GM12878 (cell line): Measurements from ENCODE around the gene LGALS3BP. TPM values are rescaled to one million over a fixed set of nuclear protein-coding genes. Genes with fewer than 3 reads are reported as not detected.

Experiments
- ATAC-seq: fragments of 200-7000 bp; cut with Tn5 transposase; 3 replicates; pipeline ENCODE4 v1.9.1; 2020; ENCODE audit warnings: mild to moderate bottlenecking, moderate library complexity
- BruUV-seq: library from RNA; stranded (reverse); fragments of 400-500 nt; replicated peaks from 2 replicates; lab custom pipeline; 2021; lab: Mats Ljungman, UMichigan
- CTCF ChIA-PET: fragments of 300-600 bp; sonication (Branson Sonifier 250); formaldehyde crosslinking; extraction: SDS; loops from one replicate; lab custom pipeline; 2021; ENCODE audit warnings: inconsistent platforms; lab: Yijun Ruan, JAX
- POLR2A ChIA-PET: fragments of 350-600 bp; formaldehyde crosslinking; extraction: SDS; loops from one replicate; lab custom pipeline; 2021; ENCODE audit warnings: inconsistent platforms; lab: Charles Lee
- RAD21 ChIA-PET: fragments of 300-600 bp; sonication (Branson Sonifier 250); formaldehyde crosslinking; loops from one replicate; lab custom pipeline; 2023; ENCODE audit warnings: antibody characterized with exemption; ENCODE audit not compliant: unreplicated experiment; lab: Charles Lee
- SMC1A ChIA-PET: fragments of 300-600 bp; sonication (Branson Sonifier 250); formaldehyde crosslinking; loops from one replicate; lab custom pipeline; 2023; ENCODE audit not compliant: unreplicated experiment, uncharacterized antibody; lab: Charles Lee
- DNase-seq: peaks from one replicate; pipeline ENCODE4 v3.0.0-alpha.2; 2011; ENCODE audit warnings: low read depth, low spot score
- FAIRE-seq: peaks from 3 replicates; lab custom pipeline; 2011; peaks lifted over from hg19 to GRCh38; lab: Jason Lieb, UNC
- H2AFZ ChIP-seq: 2 replicates; pipeline ENCODE4 v1.6.0; 2011; ENCODE audit warnings: low read depth, low read length, control low read depth; ENCODE audit not compliant: control insufficient read depth
- H3K27ac ChIP-seq: 2 replicates; pipeline ENCODE4 v1.5.1; 2011; ENCODE audit warnings: control low read depth; ENCODE audit not compliant: control insufficient read depth, insufficient read depth
- H3K27me3 ChIP-seq, 2 experiments: replicated peaks in 1 of 2; 2 replicates each; pipeline versions ENCODE4 v1.6.0 to v1.6.1; 2011; ENCODE audit warnings: low read length in 1 of 2; ENCODE audit not compliant: control insufficient read depth in 2 of 2, insufficient read depth in 2 of 2
- H3K36me3 ChIP-seq, 2 experiments: 2 replicates each; pipeline ENCODE4 v1.5.1; 2011; ENCODE audit warnings: low read length in 1 of 2; ENCODE audit not compliant: control insufficient read depth in 2 of 2, insufficient read depth in 2 of 2
- H3K4me1 ChIP-seq: 2 replicates; pipeline ENCODE4 v1.6.1; 2011; ENCODE audit warnings: mild to moderate bottlenecking, low read length, moderate library complexity, mixed read lengths; ENCODE audit not compliant: control insufficient read depth, insufficient read depth
- H3K4me2 ChIP-seq: 2 replicates; pipeline ENCODE4 v1.6.0; 2011; ENCODE audit warnings: control low read depth; ENCODE audit not compliant: control insufficient read depth, insufficient read depth
- H3K4me3 ChIP-seq: fragments of 200-600 bp; sonication (generic); 2 replicates; pipeline ENCODE4 v1.5.1; 2016
- H3K79me2 ChIP-seq: 2 replicates; pipeline ENCODE4 v1.6.0; 2011; ENCODE audit warnings: low read length; ENCODE audit not compliant: control insufficient read depth, insufficient read depth
- H3K9ac ChIP-seq: 2 replicates; pipeline ENCODE4 v1.8.0; 2011; ENCODE audit warnings: low read length, control low read depth, mixed read lengths; ENCODE audit not compliant: control insufficient read depth, insufficient read depth
- H3K9me3 ChIP-seq: replicated peaks from 3 replicates; pipeline ENCODE4 v1.5.1; 2011; ENCODE audit warnings: mild to moderate bottlenecking, low read length; ENCODE audit not compliant: control insufficient read depth, insufficient read depth
- H4K20me1 ChIP-seq: 2 replicates; pipeline ENCODE4 v1.6.0; 2011; ENCODE audit not compliant: control insufficient read depth, insufficient read depth
- CBFB ChIP-seq: IDR thresholded peaks from 2 replicates; pipeline ENCODE4 v1.6.1; 2016; ENCODE audit warnings: antibody characterized with exemption, low read depth
- CHD2 ChIP-seq: IDR thresholded peaks from 2 replicates; pipeline ENCODE4 v1.6.1; 2011; ENCODE audit warnings: low read depth, low read length, improper control_type of control experiment, borderline replicate concordance
- CHD4 ChIP-seq: fragments of 200-600 bp; sonication (generic); IDR thresholded peaks from 2 replicates; pipeline ENCODE4 v1.6.1; 2016; ENCODE audit warnings: mild to moderate bottlenecking
- CTCF ChIP-seq, 3 experiments: IDR thresholded peaks in 2 of 3; conservative IDR thresholded peaks in 1 of 3; 2 replicates each; pipeline ENCODE4 v1.5.1; 2011; ENCODE audit warnings: low read depth in 3 of 3, low read length in 3 of 3, mild to moderate bottlenecking in 3 of 3, control low read depth in 2 of 3, moderate library complexity in 2 of 3, inconsistent platforms in 1 of 3, mixed read lengths in 1 of 3; ENCODE audit not compliant: control insufficient read depth in 2 of 3, insufficient read depth in 1 of 3; ENCODE audit errors: extremely low read depth in 1 of 3
- IKZF2 ChIP-seq, 2 experiments: fragments of 450-650 bp; IDR thresholded peaks; 2 replicates each; pipeline ENCODE4 v1.6.1; 2017; ENCODE audit warnings: mild to moderate bottlenecking in 2 of 2, moderate library complexity in 2 of 2
- MYC ChIP-seq: IDR thresholded peaks from 2 replicates; pipeline ENCODE4 v1.6.1; 2011; ENCODE audit warnings: mild to moderate bottlenecking, low read length, moderate library complexity, inconsistent platforms; ENCODE audit not compliant: insufficient read depth, insufficient replicate concordance, insufficient read length, severe bottlenecking
- NKRF ChIP-seq: fragments of 450-650 bp; conservative IDR thresholded peaks from 2 replicates; pipeline ENCODE4 v1.6.1; 2017; ENCODE audit warnings: mild to moderate bottlenecking, moderate library complexity
- PAX5 ChIP-seq: IDR thresholded peaks from 2 replicates; pipeline ENCODE4 v1.6.1; 2011; ENCODE audit warnings: low read depth, low read length, borderline replicate concordance
- RCOR1 ChIP-seq: conservative IDR thresholded peaks from 2 replicates; pipeline ENCODE4 v1.6.1; 2012; ENCODE audit warnings: low read depth, low read length, improper control_type of control experiment
- SIN3A ChIP-seq: IDR thresholded peaks from 2 replicates; pipeline ENCODE4 v1.6.1; 2012; ENCODE audit warnings: low read depth, low read length, improper control_type of control experiment
- USF2 ChIP-seq: IDR thresholded peaks from 2 replicates; pipeline ENCODE4 v1.6.1; 2011; ENCODE audit warnings: low read depth, low read length, improper control_type of control experiment, borderline replicate concordance
- ZBTB40 ChIP-seq: fragments of 450-650 bp; IDR thresholded peaks from 2 replicates; pipeline ENCODE4 v1.6.1; 2016; ENCODE audit warnings: mild to moderate bottlenecking, moderate library complexity, borderline replicate concordance
- ZNF384 ChIP-seq: IDR thresholded peaks from 2 replicates; pipeline ENCODE4 v1.6.1; 2012; ENCODE audit warnings: low read depth, mild to moderate bottlenecking, low read length, improper control_type of control experiment, borderline replicate concordance
- ZSCAN29 ChIP-seq: fragments of 450-650 bp; IDR thresholded peaks from 2 replicates; pipeline ENCODE4 v1.6.1; 2017; ENCODE audit warnings: mild to moderate bottlenecking, moderate library complexity
- WGBS: methylation state at CpG from one replicate; pipeline ENCODE4 v1.1.6; 2016; ENCODE audit warnings: low lambda C conversion rate; ENCODE audit not compliant: insufficient replicate concordance, insufficient coverage; ENCODE audit errors: missing lambda C conversion rate; 5-methylcytosine and 5-hydroxymethylcytosine counted together
- in situ Hi-C: fragments of 300-500 bp; cut with MboI; formaldehyde crosslinking; loops from 9 replicates; pipeline ENCODE4 v1.14.3; 2018; ENCODE audit warnings: mixed read lengths
- intact Hi-C: fragments of 100-400 bp; cut with micrococcal nuclease; formaldehyde crosslinking; loops from one replicate; pipeline ENCODE4 v1.14.2; 2022; ENCODE audit not compliant: unreplicated experiment
- polyA plus RNA-seq, 11 experiments: library from polyadenylated mRNA; depleted of rRNA in 4 of 11; unstranded in 6 of 11; stranded (reverse) in 5 of 11; fragments of >200 nt; fragmentation: Nextera tagmentation in 4 of 11; fragmentation: Illumina TruSeq in 1 of 11; extraction: Ambion mirVana in 4 of 11; extraction: Trizol in 1 of 11; gene quantifications; 1 replicate in 1 of 11; 2 replicates in 10 of 11; pipeline versions ENCODE4 v1.2.1 to v1.2.3, GENCODE V29; 2011 to 2016; ENCODE audit warnings: inconsistent platforms in 2 of 11, missing spikeins in 2 of 11, low read depth in 1 of 11
- total RNA-seq, 4 experiments: library from RNA; depleted of rRNA in 3 of 4; stranded (reverse); fragments of >200 nt in 3 of 4; fragmentation: Illumina TruSeq in 1 of 4; extraction: Trizol in 1 of 4; gene quantifications; 2 replicates each; pipeline versions ENCODE4 v1.2.1 to v1.2.3, GENCODE V29; 2013 to 2021

The LGALS3BP gene
- total and polyA plus RNA-seq, 10 of the 15 experiments (the other 5 are each of a cell fraction or from before 2014, with no cell fraction given): 0.52 to 5.2 (median 1.9) TPM

- Histone ChIP-seq H3K36me3 (no peaks in the 10 kb centered on the region), H3K27ac (no peak overlapping the region), H3K79me2 (no peaks in the 10 kb centered on the region), H3K4me1 (no peaks in the 10 kb centered on the region), H3K9ac (no peak overlapping the region), H4K20me1 (no peaks in the 10 kb centered on the region), H2AFZ (no peak overlapping the region), H3K4me2 (no peak overlapping the region), H3K27me3 (no peaks in the 10 kb centered on the region; a peak in 2 of 4 replicates), H3K4me3 (no peak overlapping the region), H3K9me3 (no peaks in the 10 kb centered on the region; the same call in 1 of the 3 replicates)
- ChIA-PET CTCF (interaction anchor here (1.7 kb wide), 1 partner anchor 15 kb away, joined by 8 read pairs; no protein-coding TSS in a partner anchor), RAD21 (no interaction called here), SMC1A (no interaction called here), POLR2A (no interaction called here)
- no peak for FAIRE-seq
- in situ Hi-C loops (no loop called here), intact Hi-C loops (no loop called here)
- 38% methylated on average over 11 of the region's 11 CpGs for WGBS
- no TSS peak for BruUV-seq
- no peak for ATAC-seq
- DNase-seq: no peak
- TF ChIP-seq SIN3A (no peak), CHD2 (no peak), IKZF2 (IDR thresholded peaks at IDR 0.05) (no peak), NKRF (no peak), CTCF (IDR thresholded peaks at IDR 0.05 in 2 of 3, conservative IDR thresholded peaks at IDR 0.05 in 1 of 3; ENCODE audit: control insufficient read depth in 2 of 3, extremely low read depth in 1 of 3, insufficient read depth in 1 of 3, low read depth in 3 of 3, low read length in 3 of 3) (no peak), CHD4 (no peak), RCOR1 (no peak), PAX5 (no peak), CBFB (no peak), ZNF384 (no peak), ZBTB40 (no peak), ZSCAN29 (no peak), USF2 (no peak), MYC (no peak)
Measured at GRCh38 chr17:78956254-78956653, 23.5 kb downstream of the LGALS3BP start.
